HG03457 (cell line): ENCODE measurements around the gene CPS1.

Experiments
- ATAC-seq: cut with Tn5 transposase; IDR thresholded peaks from one replicate; pipeline ENCODE4 v1.9.1; 2021; ENCODE audit warnings: moderate number of reproducible peaks; ENCODE audit not compliant: unreplicated experiment

Gene CPS1

GRCh38 chr2:210673117-210673516, 116.7 kb downstream of the CPS1 start:
- no peak for ATAC-seq

- ATAC-seq, result no peak
Observed at GRCh38 chr2:210676067-210676466, 119.7 kb downstream of the CPS1 start.

DNA sequence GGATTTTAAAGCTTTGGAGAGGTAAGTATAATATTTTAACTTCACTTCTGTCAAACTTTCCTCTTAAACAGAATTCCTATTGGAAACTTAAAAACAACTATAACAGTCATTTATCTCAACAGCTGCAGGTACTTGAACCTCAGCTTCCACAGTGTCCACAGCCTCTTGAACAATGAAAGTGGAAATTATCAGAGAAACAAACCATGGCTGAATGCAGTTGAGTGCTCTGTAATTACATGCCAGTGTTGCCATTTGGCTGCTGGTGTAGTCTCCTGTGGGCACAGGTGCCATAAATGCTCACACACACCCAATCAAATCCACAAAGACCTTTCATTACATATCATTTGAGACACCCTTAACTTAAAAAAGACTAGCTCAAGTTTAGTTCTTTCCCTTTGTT, 125.1 kb downstream of the CPS1 start:
- no peak for ATAC-seq

DNA sequence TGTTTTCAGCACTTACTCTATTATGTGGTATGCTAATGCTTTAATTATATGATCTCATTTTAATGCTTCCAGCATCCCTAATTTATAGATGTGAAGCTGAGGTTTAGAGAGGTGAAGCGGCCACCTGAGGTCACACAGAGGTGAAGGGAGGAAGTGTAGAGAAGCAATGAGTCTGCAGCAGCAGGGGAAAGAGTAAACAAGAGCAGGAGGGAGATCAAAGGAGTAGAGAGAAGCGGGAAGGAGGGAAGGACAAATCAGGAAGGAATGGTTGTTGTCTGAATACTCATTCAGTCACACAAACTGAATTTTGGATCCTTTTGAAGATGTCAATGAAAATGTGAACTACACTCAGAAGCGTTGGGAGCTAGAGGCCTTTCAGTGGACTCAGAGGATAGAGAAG, 130.0 kb downstream of the CPS1 start:
- ATAC-seq, result no peak

DNA sequence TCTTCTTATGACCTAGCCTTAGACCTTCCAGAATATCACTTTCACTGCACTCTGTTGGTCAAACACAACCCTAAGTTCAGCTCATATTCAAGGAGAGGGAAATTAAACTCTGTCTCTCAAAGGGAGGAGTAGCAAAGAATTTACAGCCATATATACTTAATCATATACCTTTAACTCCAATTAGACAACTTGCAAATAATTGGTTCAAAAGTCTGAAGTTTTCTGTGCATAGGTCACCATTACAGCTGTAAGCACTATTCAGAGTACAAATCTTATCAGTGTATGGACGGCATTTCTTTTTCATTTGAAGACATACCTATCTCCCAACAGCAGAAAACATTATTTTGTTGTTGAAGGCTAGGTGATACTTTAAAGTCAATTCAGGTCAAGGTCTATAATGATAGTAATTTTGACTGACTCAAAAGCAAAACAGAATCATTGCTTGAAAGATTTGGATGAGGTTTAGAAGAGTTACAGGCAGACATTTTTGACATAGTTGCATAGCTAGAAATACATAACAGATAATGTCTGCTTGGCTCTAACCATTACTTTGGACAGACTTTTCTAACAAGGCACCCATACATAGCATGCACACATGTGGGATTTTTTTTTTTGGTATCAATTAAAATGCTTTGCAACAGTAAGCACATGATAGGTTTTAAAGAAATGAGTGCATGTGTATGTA, 131.5 kb downstream of the CPS1 start:
- no peak for ATAC-seq

DNA sequence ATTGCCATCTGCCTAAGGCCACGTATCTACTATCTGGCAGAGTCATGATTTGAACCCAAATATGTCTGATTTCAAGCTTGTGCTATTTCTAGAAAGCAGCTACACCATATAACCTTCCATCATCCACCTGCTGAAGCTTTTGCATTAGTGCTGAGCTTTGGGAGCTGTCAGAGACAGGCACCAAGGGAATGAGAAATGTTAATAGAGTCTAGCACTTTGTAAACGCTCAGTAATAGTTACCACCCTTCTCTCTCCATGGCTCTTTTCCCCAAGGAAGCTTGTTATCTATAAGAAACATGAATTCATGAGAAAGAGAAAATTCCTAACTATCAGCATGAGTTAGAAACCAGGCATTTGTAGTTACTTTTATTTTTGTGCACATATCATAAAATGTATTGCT, 151.5 kb downstream of the CPS1 start:
- no peak for ATAC-seq

GRCh38 chr2:210713122-210713521, 156.7 kb downstream of the CPS1 start:
- ATAC-seq, result no peak

DNA sequence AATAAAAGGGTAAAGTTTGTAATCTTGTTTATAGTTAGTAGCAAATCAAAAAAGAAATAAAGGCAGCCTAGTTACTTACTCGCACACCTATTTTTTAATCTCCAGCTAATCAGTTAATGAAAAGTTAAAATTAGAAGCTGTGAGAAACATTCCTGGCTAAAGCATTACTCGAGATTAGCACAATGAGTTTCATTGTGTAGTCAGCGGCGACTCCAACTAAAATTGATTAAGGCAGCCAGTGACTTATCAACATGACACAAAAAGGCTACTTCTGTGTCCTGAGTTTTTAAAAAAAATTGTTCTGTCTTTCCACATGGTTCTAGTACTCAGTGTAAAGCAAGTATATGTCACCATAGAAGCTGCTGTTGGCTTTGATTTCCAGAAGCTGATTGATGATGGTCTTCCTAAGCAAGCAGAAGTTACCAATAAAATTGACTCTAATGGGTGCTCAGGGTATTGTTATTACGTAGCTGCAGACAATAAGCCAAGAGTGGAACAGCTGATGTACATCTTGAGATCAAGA, 159.2 kb downstream of the CPS1 start:
- no peak for ATAC-seq

DNA sequence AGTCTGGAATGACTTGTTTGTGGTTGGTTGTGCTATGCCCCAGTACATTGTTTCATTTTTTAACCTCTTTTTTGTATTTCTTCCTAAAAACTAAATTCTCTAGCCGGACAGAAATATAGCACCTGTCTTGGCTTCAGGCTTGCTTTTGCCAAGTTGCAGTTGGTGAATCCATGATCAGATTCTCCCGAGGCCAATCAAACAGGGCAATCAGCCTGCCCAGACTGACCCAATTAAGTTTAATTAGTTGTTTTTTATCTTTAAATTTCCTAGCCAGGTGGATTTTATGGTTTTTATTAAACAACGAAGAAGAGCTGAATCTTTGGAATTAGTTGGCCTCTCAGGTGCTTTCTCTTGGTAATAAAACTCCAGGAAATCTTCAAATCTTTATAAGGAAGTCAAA, 162.1 kb downstream of the CPS1 start:
- ATAC-seq, result no peak

GRCh38 chr2:210722092-210722491, 165.7 kb downstream of the CPS1 start:
- no peak for ATAC-seq

- peak; percentile 58 for ATAC-seq
Observed at GRCh38 chr2:210727549-210727948, 171.2 kb downstream of the CPS1 start.
